HEK293 (cell line): ENCODE measurements around the gene RAPGEF5.

Experiments
- ZFP41 ChIP-seq: fragments of 450-650 bp; formaldehyde crosslinking; IDR thresholded peaks from 2 replicates; pipeline ENCODE4 v1.5.1; 2016; ENCODE audit warnings: missing biosample characterization, missing genetic modification characterization, borderline replicate concordance
- TF ChIP-seq, protein P1 (sequence below): fragments of 450-650 bp; formaldehyde crosslinking; optimal IDR thresholded peaks from 2 replicates; pipeline ENCODE3; 2016; ENCODE audit warnings: missing biosample characterization, mild to moderate bottlenecking, missing genetic modification characterization

DNA sequence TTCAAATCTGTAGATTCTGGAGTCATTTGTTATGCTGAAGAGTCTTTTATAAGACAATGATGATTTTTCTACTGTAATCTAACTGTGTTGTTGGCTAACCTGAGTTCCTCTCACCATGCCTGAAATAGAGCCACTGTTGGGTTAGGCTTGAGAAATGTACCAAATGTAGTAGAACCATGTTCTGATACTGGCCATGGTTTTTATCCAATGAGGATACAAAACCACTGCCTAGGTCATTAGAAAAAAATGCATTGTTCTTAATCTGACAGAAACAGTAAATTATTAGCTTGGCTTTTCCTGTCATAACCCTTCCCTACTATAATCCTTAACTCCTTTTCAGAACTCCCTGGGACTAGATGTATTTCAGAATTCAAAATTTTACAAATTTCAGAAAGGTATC, 86.6 kb downstream of the RAPGEF5 start:
- TF ChIP-seq, protein P1, sequence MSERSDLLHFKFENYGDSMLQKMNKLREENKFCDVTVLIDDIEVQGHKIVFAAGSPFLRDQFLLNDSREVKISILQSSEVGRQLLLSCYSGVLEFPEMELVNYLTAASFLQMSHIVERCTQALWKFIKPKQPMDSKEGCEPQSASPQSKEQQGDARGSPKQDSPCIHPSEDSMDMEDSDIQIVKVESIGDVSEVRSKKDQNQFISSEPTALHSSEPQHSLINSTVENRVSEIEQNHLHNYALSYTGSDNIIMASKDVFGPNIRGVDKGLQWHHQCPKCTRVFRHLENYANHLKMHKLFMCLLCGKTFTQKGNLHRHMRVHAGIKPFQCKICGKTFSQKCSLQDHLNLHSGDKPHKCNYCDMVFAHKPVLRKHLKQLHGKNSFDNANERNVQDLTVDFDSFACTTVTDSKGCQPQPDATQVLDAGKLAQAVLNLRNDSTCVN (tag by site-specific recombination) = no peak
- no peak for TF ChIP-seq ZFP41 (tag by site-specific recombination)
